Heart right ventricle (tissue), 16 donors: Measurements from ENCODE around the gene KIF26A. TPM values are rescaled to one million over a fixed set of nuclear protein-coding genes. Genes with fewer than 3 reads are reported as not detected.

Source experiments
- ATAC-seq, 8 donors: fragments of 200-7000 bp; cut with Tn5 transposase; one replicate each; pipeline ENCODE4 v1.9.1; 2020; ENCODE audit warnings: mild to moderate bottlenecking in 8 of 8, moderate library complexity in 8 of 8, moderate number of reproducible peaks in 1 of 8
- DNase-seq, 2 donors: peaks; one replicate each; pipeline ENCODE4 v3.0.0-alpha.2; 2020
- H3K27ac ChIP-seq, 10 donors: fragments of 200-600 bp; sonication (generic) in 2 of 10; one replicate each; pipeline versions ENCODE4 v1.5.0 to v1.8.0; 2020 to 2022; ENCODE audit warnings: mild to moderate bottlenecking in 3 of 10
- H3K27me3 ChIP-seq, 7 donors: fragments of 200-600 bp; one replicate each; pipeline ENCODE4 v1.8.0; 2021 to 2022; ENCODE audit warnings: mild to moderate bottlenecking in 2 of 7
- H3K36me3 ChIP-seq, 9 donors: fragments of 200-600 bp; sonication (generic) in 1 of 9; one replicate each; pipeline versions ENCODE4 v1.5.0 to v1.8.0; 2020 to 2022; ENCODE audit warnings: mild to moderate bottlenecking in 2 of 9
- H3K4me1 ChIP-seq, 9 donors: fragments of 200-600 bp; sonication (generic) in 1 of 9; one replicate each; pipeline versions ENCODE4 v1.5.0 to v1.8.0; 2020 to 2022; ENCODE audit warnings: mild to moderate bottlenecking in 4 of 9
- H3K4me3 ChIP-seq, 10 donors: fragments of 200-600 bp; sonication (generic) in 2 of 10; one replicate each; pipeline versions ENCODE4 v1.5.0 to v1.8.0; 2020 to 2022; ENCODE audit warnings: mild to moderate bottlenecking in 7 of 10, moderate library complexity in 2 of 10
- H3K9me3 ChIP-seq, 11 donors: fragments of 200-600 bp in 10 of 11; sonication (generic) in 2 of 11; one replicate each; pipeline versions ENCODE4 v1.5.0 to v1.8.0; 2013 to 2022; ENCODE audit warnings: mild to moderate bottlenecking in 2 of 11, control low read depth in 1 of 11, moderate library complexity in 1 of 11
- CTCF ChIP-seq, 9 donors: fragments of 200-600 bp; sonication (generic) in 2 of 9; IDR thresholded peaks; one replicate each; pipeline versions ENCODE4 v1.5.0 to v1.8.0; 2021 to 2022; ENCODE audit warnings: antibody characterized with exemption in 9 of 9, mild to moderate bottlenecking in 5 of 9, moderate library complexity in 1 of 9
- WGBS, 2 donors: extraction: QIAGEN DNeasy Blood & Tissue Kit; methylation state at CpG; one replicate each; pipeline ENCODE4 v1.1.7; 2013; ENCODE audit warnings: inconsistent platforms in 1 of 2; 5-methylcytosine and 5-hydroxymethylcytosine counted together
- intact Hi-C, 10 donors: fragments of 100-400 bp; cut with DNase I; formaldehyde crosslinking; loops; one replicate each; pipeline versions ENCODE4 v1.11.1 to v1.14.2; 2022
- polyA plus RNA-seq, 2 donors: library from polyadenylated mRNA; stranded (reverse); fragments of 200-250 nt; gene quantifications; one replicate each; pipeline ENCODE4 v1.2.3, GENCODE V29; 2013
- total RNA-seq, 10 donors: library from RNA; stranded (reverse); fragmentation: NEBNext Ultra II Directional in 3 of 10; extraction: Animal tissue kit (Norgen Biotek cat#: 25700) in 3 of 10; gene quantifications; one replicate each; pipeline versions ENCODE4 v1.2.1 to v1.2.4, GENCODE V29; 2021 to 2023
- donor health status: Arrhythmogenic right ventricular cardiomyopathy.
- donor health status: ischemic (EF 13 %, LVEDD 7.1; RV severe dilation, severe dysfunction).
- donor health status: healthy with polysubstance abuse.
- donor health status: DM: no; HTN: yes; CAD: no.
- donor health status: DM: no; HTN: no; CAD: no.
- donor health status: ischemic (EF 25% LVEDD 6.9; RV normal size, moderate dysfunction).
- donor health status: ischemic (EF 25% LVEDD 5.7; RV mildly dilated, moderate dysfunction).
- donor health status: healthy.
- donor health status: DM: yes; HTN: yes; CAD: no.
- donor health status: Ischemic cardiomyopathy.
- donor health status: ischemic (EF 35%, LVEDD 5.7; RV mildly dilated, moderate dysfunction).
- donor health status: nonischemic (EF 11% LVEDD 7.7; RV severe dilation, severe dysfunction).
- donor health status: DM: yes; HTN: yes; CAD: no.
- donor health status: PGD.
- donor health status: ischemic (EF 29% LVEDD 5.4; RV normal size, mild dysfunction).
- donor health status: nonischemic (EF 23%, LVEDD 6.1; RV moderate dilation, normal function).

KIF26A gene
- total and polyA plus RNA-seq, 12 donors, result 4.1 to 12.2 (median 6.6) TPM

- peak in 1 of 2 donors; percentile 5 for DNase-seq
Measured at GRCh38 chr14:104209985-104210816, 71.8 kb downstream of the KIF26A start.

GRCh38 chr14:104210817-104211195, 72.4 kb downstream of the KIF26A start:
- ATAC-seq, result no peak
- peak in 1 of 2 donors; percentile 9 for DNase-seq
- intact Hi-C loops, result no loop called here
- Histone ChIP-seq H3K36me3 (no peaks in the 10 kb centered on the region), H3K27me3 (peaks cover 0 to 31% (median 8%) of the 10 kb centered on the region in 7 donors), H3K9me3 (no peaks in the 10 kb centered on the region), H3K27ac (no peak overlapping the region), H3K4me1 (no peaks in the 10 kb centered on the region), H3K4me3 (no peak overlapping the region)
- no peak for TF ChIP-seq CTCF (IDR thresholded peaks at IDR 0.05)
- WGBS, 2 donors, result 91% methylated on average over 11 of the region's 11 CpGs

More at GRCh38 chr14:104209985-104210816, 71.8 kb downstream of the KIF26A start:
- Histone ChIP-seq H3K36me3 (no peaks in the 10 kb centered on the region), H3K4me3 (no peak overlapping the region), H3K27me3 (peaks cover 0 to 31% (median 8%) of the 10 kb centered on the region in 7 donors), H3K9me3 (no peaks in the 10 kb centered on the region), H3K4me1 (no peaks in the 10 kb centered on the region), H3K27ac (no peak overlapping the region)
- TF ChIP-seq CTCF (IDR thresholded peaks at IDR 0.05), result no peak
- no peak for ATAC-seq
- intact Hi-C loops, result no loop called here
- WGBS, 2 donors, result 78 to 80% methylated on average over 21 of the region's 21 CpGs

GRCh38 chr14:104211215-104211614, 72.8 kb downstream of the KIF26A start:
- DNase-seq (no peak), ATAC-seq (no peak)
- peaks cover 0 to 31% (median 8%) of the 10 kb centered on the region in 7 donors for H3K27me3 ChIP-seq
- no peaks in the 10 kb centered on the region for H3K9me3 ChIP-seq
- WGBS, 2 donors, result 65 to 66% methylated on average over 13 of the region's 13 CpGs
- no peaks in the 10 kb centered on the region for H3K36me3 ChIP-seq
- intact Hi-C loops, result no loop called here
- H3K4me3 ChIP-seq, result no peak overlapping the region
- TF ChIP-seq CTCF (IDR thresholded peaks at IDR 0.05), result no peak
- no peak overlapping the region for H3K27ac ChIP-seq
- no peaks in the 10 kb centered on the region for H3K4me1 ChIP-seq

- Histone ChIP-seq H3K27me3 (peaks cover 0 to 31% (median 8%) of the 10 kb centered on the region in 7 donors), H3K4me3 (no peak overlapping the region), H3K27ac (no peak overlapping the region), H3K4me1 (no peaks in the 10 kb centered on the region), H3K36me3 (no peaks in the 10 kb centered on the region), H3K9me3 (no peaks in the 10 kb centered on the region)
- peak in 1 of 2 donors; percentile 1 for DNase-seq
- no peak for ATAC-seq
- TF ChIP-seq CTCF (IDR thresholded peaks at IDR 0.05), result no peak
- WGBS, 2 donors, result 94 to 99% methylated on average over 9 of the region's 9 CpGs
- intact Hi-C loops, result no loop called here
Measured at GRCh38 chr14:104211741-104212140, 73.4 kb downstream of the KIF26A start.
